Uterus (tissue), 4 donors: ENCODE measurements around the gene TSPAN9. TPM values are rescaled to one million over a fixed set of nuclear protein-coding genes. Genes with fewer than 3 reads are reported as not detected.
A peak's percentile ranks its signal among the peaks of the same experiment; 100 is the strongest.

Source experiments
- DNase-seq, 2 donors: peaks; one replicate each; pipeline ENCODE4 v3.0.0-alpha.2; 2019 to 2020
- H3K27ac ChIP-seq, 2 donors: fragments of 200-600 bp; sonication (generic); 1 replicate in 1 of 2; 2 replicates in 1 of 2; pipeline ENCODE4 v1.5.1; 2016 to 2018
- H3K27me3 ChIP-seq, 2 donors: fragments of 200-600 bp; sonication (generic); one replicate each; pipeline ENCODE4 v1.5.1; 2018 to 2019; ENCODE audit warnings: control low read depth in 1 of 2
- H3K36me3 ChIP-seq, 2 donors: fragments of 200-600 bp; sonication (generic); one replicate each; pipeline ENCODE4 v1.5.1; 2019; ENCODE audit warnings: control low read depth in 1 of 2
- H3K4me1 ChIP-seq, 2 donors: fragments of 200-600 bp; sonication (generic); one replicate each; pipeline ENCODE4 v1.5.1; 2018 to 2019; ENCODE audit warnings: control low read depth in 1 of 2
- H3K4me3 ChIP-seq, 2 donors: fragments of 200-600 bp; sonication (generic); 1 replicate in 1 of 2; 2 replicates in 1 of 2; pipeline ENCODE4 v1.5.1; 2018 to 2019; ENCODE audit warnings: mild to moderate bottlenecking in 1 of 2
- H3K9me3 ChIP-seq, 2 donors: fragments of 200-600 bp; sonication (generic); one replicate each; pipeline ENCODE4 v1.5.1; 2019; ENCODE audit warnings: control low read depth in 1 of 2
- POLR2A ChIP-seq, 2 donors: fragments of 450-650 bp; IDR thresholded peaks; one replicate each; pipeline ENCODE4 v1.6.1; 2016; ENCODE audit warnings: antibody characterized with exemption in 2 of 2, mild to moderate bottlenecking in 1 of 2, moderate library complexity in 1 of 2
- intact Hi-C: fragments of 100-400 bp; cut with DNase I; formaldehyde crosslinking; loops from one replicate; pipeline ENCODE4 v1.15.1; 2023; ENCODE audit warnings: low total_unique reads
- total RNA-seq, 4 donors: library from RNA; depleted of rRNA in 3 of 4; stranded (reverse); fragments of >200 nt in 3 of 4; gene quantifications; one replicate each; pipeline versions ENCODE4 v1.1.0 to v1.2.4, GENCODE V29; 2014 to 2023
- TF ChIP-seq, protein P1 (sequence below), 4 experiments: fragments of 200-600 bp in 2 of 4; fragments of 450-650 bp in 2 of 4; sonication (generic) in 2 of 4; IDR thresholded peaks; one replicate each; pipeline ENCODE4 v1.5.1; 2016 to 2019; ENCODE audit warnings: antibody characterized with exemption in 4 of 4, mild to moderate bottlenecking in 2 of 4, moderate library complexity in 1 of 4
- donor health status: DM: yes; HTN: yes; CAD: no.

Gene TSPAN9
- total RNA-seq, 4 donors from 2014 or later: 47.9 to 106 (median 65.1) TPM

- Histone ChIP-seq H3K36me3 (no peaks in the 10 kb centered on the region), H3K27ac (no peak overlapping the region), H3K27me3 (no peaks in the 10 kb centered on the region), H3K4me3 (no peak overlapping the region), H3K9me3 (no peaks in the 10 kb centered on the region), H3K4me1 (peaks cover 0 to 1% of the 10 kb centered on the region in 2 donors)
- intact Hi-C loops: no loop called here
- DNase-seq: no peak
- TF ChIP-seq, protein P1, sequence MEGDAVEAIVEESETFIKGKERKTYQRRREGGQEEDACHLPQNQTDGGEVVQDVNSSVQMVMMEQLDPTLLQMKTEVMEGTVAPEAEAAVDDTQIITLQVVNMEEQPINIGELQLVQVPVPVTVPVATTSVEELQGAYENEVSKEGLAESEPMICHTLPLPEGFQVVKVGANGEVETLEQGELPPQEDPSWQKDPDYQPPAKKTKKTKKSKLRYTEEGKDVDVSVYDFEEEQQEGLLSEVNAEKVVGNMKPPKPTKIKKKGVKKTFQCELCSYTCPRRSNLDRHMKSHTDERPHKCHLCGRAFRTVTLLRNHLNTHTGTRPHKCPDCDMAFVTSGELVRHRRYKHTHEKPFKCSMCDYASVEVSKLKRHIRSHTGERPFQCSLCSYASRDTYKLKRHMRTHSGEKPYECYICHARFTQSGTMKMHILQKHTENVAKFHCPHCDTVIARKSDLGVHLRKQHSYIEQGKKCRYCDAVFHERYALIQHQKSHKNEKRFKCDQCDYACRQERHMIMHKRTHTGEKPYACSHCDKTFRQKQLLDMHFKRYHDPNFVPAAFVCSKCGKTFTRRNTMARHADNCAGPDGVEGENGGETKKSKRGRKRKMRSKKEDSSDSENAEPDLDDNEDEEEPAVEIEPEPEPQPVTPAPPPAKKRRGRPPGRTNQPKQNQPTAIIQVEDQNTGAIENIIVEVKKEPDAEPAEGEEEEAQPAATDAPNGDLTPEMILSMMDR (IDR thresholded peaks at IDR 0.05): no peak
- no peak for TF ChIP-seq POLR2A (IDR thresholded peaks at IDR 0.05)
These were observed 9.6 kb downstream of the TSPAN9 start for GRCh38 chr12:3086729-3087323.

DNA sequence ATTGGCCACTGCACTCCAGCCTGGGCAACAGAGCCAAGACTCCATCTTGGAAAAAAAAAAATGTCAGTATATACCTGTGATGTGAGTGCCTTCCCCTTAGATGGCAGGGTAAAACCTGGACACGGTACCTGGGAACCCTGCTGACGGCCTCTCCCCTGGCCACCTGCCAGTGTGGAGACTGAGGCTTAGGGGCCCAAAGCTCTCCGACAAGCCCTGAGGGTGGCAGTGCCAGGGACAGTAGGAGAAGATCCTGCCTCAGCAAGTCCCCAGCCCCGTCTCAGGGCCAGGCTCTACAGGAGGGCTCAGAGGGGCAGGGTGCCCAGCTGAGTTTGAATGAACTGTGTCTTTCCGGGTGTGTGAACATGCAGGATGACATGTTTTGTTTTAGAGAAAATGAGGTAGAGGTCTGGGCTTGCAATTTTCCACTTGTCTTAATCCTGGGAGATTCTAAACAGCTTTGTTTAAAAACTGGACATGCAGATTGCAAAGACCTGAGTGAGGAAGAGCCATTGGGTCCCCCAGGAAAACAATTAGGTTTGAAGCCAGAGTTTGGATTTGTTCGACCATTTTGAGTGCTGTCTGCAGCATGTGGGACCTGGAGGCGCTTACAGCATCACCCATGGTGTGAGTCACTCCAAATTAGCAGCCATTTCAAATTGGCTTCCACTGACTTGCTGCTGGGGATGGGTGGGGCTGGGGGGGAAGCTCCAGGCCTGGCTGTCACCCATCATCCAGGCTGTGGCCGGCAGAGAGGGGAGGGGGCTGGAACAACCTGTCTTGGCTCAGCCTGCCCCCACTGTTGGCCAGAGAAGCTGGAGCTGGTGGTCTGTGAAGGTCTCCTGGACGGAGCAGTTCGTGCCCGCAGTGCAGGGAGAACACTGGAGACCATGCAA, 10.8 kb downstream of the TSPAN9 start:
- intact Hi-C loops: no loop called here
- H3K4me1 ChIP-seq: peaks cover 0 to 11% of the 10 kb centered on the region in 2 donors
- peak overlapping the region in 1 of 2 donors; percentile 33 for H3K27ac ChIP-seq
- no peaks in the 10 kb centered on the region for H3K9me3 ChIP-seq
- DNase-seq: no peak
- H3K27me3 ChIP-seq: no peaks in the 10 kb centered on the region
- no peaks in the 10 kb centered on the region for H3K36me3 ChIP-seq
- TF ChIP-seq, protein P1 (IDR thresholded peaks at IDR 0.05): no peak
- no peak for TF ChIP-seq POLR2A (IDR thresholded peaks at IDR 0.05)
- no peak overlapping the region for H3K4me3 ChIP-seq

DNA sequence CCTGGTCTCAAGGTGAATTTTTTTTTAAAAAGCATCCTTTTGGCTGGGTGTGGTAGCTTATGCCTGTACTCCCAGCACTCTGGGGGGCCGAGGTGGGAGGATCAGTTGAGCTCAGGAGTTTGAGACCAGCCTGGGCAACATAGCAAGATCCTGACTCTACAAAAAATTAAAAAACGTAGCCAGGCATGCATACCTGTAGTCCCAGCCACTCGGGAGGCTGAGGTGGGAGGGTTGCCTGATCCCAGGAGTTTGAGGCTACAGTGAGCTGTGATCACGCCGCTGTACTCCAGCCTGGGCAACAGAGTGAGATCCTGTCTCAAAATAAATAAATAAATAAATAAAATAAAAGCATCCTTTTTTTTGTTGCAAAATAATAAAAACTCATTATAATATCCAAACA, 12.4 kb downstream of the TSPAN9 start:
- Histone ChIP-seq H3K27me3 (no peaks in the 10 kb centered on the region), H3K4me1 (peaks cover 0 to 11% of the 10 kb centered on the region in 2 donors), H3K27ac (peak overlapping the region in 1 of 2 donors; percentile 38), H3K9me3 (no peaks in the 10 kb centered on the region), H3K36me3 (no peaks in the 10 kb centered on the region), H3K4me3 (no peak overlapping the region)
- no peak for TF ChIP-seq POLR2A (IDR thresholded peaks at IDR 0.05)
- TF ChIP-seq, protein P1 (IDR thresholded peaks at IDR 0.05): no peak
- intact Hi-C loops: no loop called here
- DNase-seq: no peak

- Histone ChIP-seq H3K36me3 (no peaks in the 10 kb centered on the region), H3K27me3 (no peaks in the 10 kb centered on the region), H3K4me1 (peaks cover 0 to 11% of the 10 kb centered on the region in 2 donors), H3K27ac (peak overlapping the region in 1 of 2 donors; percentile 68), H3K9me3 (no peaks in the 10 kb centered on the region), H3K4me3 (no peak overlapping the region)
- intact Hi-C loops: no loop called here
- TF ChIP-seq, protein P1 (IDR thresholded peaks at IDR 0.05): no peak
- no peak for TF ChIP-seq POLR2A (IDR thresholded peaks at IDR 0.05)
- DNase-seq: no peak
These were observed 13.3 kb downstream of the TSPAN9 start for GRCh38 chr12:3090240-3091037.
